ENCODE measurements around the gene NEXN.

- peak in 1 of 4 experiments; percentile 16 for TF ChIP-seq CTCF (IDR thresholded peaks at IDR 0.05)
- TF ChIP-seq EP300 (IDR thresholded peaks at IDR 0.05) = no peak
Measured at GRCh38 chr1:77888081-77888780, at the start of gene NEXN.
